Kidney epithelial cell (primary cell): ENCODE data around the gene MSANTD1. TPM values are rescaled to one million over a fixed set of nuclear protein-coding genes. Genes with fewer than 3 reads are reported as not detected.

Source experiments
- DNase-seq: peaks from one replicate; pipeline ENCODE4 v3.0.0-alpha.2; 2010; ENCODE audit warnings: low read depth
- H3K27me3 ChIP-seq: 2 replicates; pipeline ENCODE4 v1.6.0; 2011; ENCODE audit warnings: low read length; ENCODE audit not compliant: control insufficient read depth, insufficient read depth
- H3K36me3 ChIP-seq: 2 replicates; pipeline ENCODE4 v1.5.1; 2011; ENCODE audit warnings: low read length; ENCODE audit not compliant: control insufficient read depth, insufficient read depth
- H3K4me3 ChIP-seq: 2 replicates; pipeline ENCODE4 v1.5.1; 2011; ENCODE audit warnings: low read depth, mild to moderate bottlenecking, control low read depth, low read length
- total RNA-seq: library from RNA; depleted of rRNA; stranded (reverse); fragments of >200 nt; gene quantifications from 2 replicates; pipeline ENCODE4 v1.2.3, GENCODE V29; 2015
- TF ChIP-seq, protein P1 (sequence below): IDR thresholded peaks from 2 replicates; pipeline ENCODE4 v1.5.1; 2011; ENCODE audit warnings: mild to moderate bottlenecking, moderate library complexity, low read length, control low read depth, inconsistent platforms; ENCODE audit not compliant: insufficient read depth, poor library complexity, severe bottlenecking

MSANTD1 gene
- total RNA-seq, 1 donor from 2014 or later, result 0.50 TPM

DNA sequence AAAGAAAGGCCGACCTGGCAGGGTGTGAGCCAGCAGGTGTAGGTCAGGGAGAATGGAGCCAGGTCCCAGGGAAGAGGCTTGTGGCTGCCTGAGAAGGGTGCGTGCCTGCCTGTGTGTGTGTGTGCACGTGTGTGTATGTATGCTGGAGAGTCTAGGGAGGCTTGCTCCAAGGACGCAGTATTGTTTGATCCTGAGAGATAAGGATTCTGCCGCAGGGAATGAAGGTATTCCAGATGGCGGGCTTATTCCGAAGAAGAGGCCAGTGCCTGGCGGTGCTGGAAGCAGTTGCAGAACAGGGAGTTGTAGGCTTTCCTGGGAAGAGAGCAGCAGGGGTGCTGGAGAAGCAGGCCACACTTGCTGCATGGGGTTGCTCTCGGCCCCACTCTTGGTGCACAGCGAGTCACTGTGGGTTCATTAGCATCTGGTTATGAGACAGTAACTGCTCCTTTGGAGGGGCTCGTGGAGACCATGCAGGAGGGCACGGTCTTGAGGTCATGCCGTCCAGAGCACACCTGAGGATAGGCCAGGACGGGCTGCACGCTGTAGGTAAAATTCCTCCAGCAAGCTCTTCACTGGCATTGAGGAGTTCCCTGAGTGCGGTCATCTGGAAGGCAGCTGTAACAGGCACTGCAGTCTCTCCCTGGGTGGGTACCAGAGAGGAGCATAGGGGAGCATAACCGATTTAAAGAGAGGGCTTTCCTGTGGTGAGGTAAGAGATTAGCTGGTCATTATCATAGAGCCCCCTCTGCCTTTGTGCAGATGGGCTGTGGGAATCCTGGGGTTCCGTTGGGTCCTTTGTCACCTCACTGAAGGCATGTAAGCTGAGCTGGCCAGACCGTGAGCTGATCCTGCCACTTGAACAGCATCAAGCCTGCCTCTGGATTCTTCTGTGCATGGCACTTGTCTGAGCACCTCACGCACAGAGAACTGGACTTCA, 29.9 kb upstream of the MSANTD1 start:
- DNase-seq, result no peak
- TF ChIP-seq, protein P1, sequence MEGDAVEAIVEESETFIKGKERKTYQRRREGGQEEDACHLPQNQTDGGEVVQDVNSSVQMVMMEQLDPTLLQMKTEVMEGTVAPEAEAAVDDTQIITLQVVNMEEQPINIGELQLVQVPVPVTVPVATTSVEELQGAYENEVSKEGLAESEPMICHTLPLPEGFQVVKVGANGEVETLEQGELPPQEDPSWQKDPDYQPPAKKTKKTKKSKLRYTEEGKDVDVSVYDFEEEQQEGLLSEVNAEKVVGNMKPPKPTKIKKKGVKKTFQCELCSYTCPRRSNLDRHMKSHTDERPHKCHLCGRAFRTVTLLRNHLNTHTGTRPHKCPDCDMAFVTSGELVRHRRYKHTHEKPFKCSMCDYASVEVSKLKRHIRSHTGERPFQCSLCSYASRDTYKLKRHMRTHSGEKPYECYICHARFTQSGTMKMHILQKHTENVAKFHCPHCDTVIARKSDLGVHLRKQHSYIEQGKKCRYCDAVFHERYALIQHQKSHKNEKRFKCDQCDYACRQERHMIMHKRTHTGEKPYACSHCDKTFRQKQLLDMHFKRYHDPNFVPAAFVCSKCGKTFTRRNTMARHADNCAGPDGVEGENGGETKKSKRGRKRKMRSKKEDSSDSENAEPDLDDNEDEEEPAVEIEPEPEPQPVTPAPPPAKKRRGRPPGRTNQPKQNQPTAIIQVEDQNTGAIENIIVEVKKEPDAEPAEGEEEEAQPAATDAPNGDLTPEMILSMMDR, result no peak
- no peak overlapping the region for H3K4me3 ChIP-seq
- no peaks in the 10 kb centered on the region for H3K27me3 ChIP-seq
- peaks cover 2% of the 10 kb centered on the region for H3K36me3 ChIP-seq

DNA sequence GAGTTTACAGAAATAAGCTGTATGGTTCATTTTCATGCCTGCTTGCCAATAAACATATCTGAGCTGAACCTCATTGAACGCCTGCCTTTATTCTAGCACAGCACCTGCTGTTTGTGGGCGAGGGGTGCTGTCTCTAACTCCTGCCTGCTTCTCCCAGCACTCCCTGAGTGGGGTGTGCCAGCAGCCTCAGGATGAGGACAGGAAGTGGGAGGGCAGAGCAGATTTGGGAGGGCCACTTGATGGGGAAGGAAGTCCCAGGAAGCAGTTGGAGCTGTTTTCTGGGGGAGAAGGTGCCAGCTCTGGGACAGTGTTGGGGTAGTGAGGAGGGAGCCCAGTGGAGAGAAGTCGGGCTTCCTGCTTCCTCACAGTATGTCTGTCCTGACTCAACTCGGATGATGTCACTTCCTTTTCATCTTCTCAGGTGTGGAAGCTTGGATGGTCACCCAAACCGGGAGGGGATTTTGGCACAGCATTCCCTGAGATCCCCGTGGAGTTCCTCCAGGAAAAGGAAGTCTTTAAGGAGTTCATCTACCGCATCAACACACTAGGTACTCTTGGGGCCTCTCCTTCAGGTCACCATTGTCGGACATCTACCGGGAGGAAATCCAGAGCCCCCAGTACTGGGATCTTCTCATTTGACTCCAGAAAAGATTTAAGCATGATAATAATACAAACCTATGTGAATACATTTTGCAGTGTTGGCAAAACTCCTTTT, 29.0 kb upstream of the MSANTD1 start:
- Histone ChIP-seq H3K4me3 (no peak overlapping the region), H3K36me3 (peaks cover 2% of the 10 kb centered on the region), H3K27me3 (no peaks in the 10 kb centered on the region)
- no peak for DNase-seq
- TF ChIP-seq, protein P1, result no peak

DNA sequence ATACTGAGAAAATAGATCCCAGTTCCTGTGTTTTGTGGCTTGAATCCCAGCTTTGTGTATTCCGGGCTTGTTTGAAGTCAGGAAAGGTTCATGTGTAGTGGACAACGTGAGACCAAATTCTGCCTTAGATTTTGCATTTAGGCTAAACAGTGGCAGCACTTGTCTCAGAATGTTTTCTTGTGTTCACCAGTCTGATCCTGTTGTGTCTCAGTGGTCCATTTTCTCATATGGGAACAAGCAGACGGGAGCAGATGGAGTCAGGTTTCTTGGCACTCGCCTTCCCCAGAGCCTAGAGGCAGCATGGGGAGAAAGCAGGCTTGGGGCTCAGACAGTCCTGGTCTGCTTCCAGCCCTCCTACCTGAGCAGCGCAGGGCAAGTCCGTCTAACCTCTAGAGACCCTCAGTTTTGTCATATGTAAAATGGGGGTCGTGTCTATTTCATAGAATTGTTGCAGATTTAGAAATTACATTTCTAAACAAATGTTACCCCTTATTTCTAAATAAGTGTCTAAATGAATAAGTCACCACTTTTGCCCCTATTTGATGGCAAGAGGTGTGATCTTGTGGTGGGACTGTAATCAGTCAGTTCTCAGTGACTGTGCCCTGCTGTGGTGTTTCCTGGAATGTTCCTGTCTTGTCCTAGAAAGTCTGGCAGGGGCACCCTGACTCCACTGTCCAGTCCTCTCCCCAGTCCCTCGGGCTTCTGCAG, 28.3 kb upstream of the MSANTD1 start:
- DNase-seq, result no peak
- no peak overlapping the region for H3K4me3 ChIP-seq
- H3K36me3 ChIP-seq, result peaks cover 2% of the 10 kb centered on the region
- H3K27me3 ChIP-seq, result no peaks in the 10 kb centered on the region
- TF ChIP-seq, protein P1, result no peak

DNA sequence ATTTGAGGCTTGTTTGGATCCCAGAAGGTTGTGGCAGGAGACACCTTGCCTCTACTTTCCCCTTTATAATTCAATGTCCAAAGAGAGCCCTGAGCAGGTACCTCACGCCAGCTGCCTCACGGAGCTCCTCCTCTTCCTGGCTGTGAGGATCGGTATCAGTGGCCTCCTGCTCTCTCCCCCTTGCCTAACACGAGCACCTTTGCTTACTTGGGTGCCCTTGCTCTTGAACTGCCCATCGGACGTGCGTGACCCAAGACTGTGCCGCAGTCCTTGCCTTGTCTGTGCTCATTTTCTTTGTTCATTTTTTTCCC, 27.8 kb upstream of the MSANTD1 start:
- H3K4me3 ChIP-seq, result no peak overlapping the region
- TF ChIP-seq, protein P1, result no peak
- DNase-seq, result no peak
- H3K27me3 ChIP-seq, result no peaks in the 10 kb centered on the region
- H3K36me3 ChIP-seq, result peaks cover 2% of the 10 kb centered on the region

DNA sequence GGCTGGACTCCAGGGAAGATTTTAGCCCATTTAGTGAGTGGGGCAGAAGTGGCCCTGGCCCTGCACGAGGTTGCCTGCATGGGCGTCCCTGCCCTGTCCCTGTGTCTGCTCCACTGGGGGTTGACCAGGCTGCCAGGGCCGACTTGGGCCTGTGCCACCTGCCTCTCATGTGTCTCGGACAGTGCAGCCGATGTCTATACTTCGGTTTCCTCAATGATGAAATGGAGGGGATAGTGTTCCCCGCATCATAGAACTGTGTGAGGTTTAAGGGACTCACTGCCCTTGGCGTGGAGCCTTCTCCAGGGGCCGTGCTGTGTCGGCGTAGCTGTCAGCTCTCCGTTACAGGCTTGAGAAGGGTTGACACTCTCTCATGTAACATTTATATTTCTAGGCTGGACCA, 27.0 kb upstream of the MSANTD1 start:
- H3K36me3 ChIP-seq, result peaks cover 2% of the 10 kb centered on the region
- no peak for DNase-seq
- no peak overlapping the region for H3K4me3 ChIP-seq
- TF ChIP-seq, protein P1, result no peak
- H3K27me3 ChIP-seq, result no peaks in the 10 kb centered on the region
